DOHH2 (cell line): ENCODE measurements around the gene CLINT1.

Experiments
- H3F3A ChIP-seq: fragments of 200-600 bp; sonication (generic), shearing (Covaris generic); 2 replicates; pipeline ENCODE4 v1.6.0; 2016; ENCODE audit warnings: antibody characterized with exemption, mild to moderate bottlenecking; ENCODE audit not compliant: control insufficient read depth, insufficient read depth
- H3K27ac ChIP-seq: fragments of 200-600 bp; sonication (generic); 2 replicates; pipeline ENCODE4 v1.5.1; 2014; ENCODE audit warnings: low read depth, mild to moderate bottlenecking, low read length, moderate library complexity
- H3K27me3 ChIP-seq: fragments of 200-600 bp; sonication (generic); 2 replicates; pipeline ENCODE4 v1.6.1; 2014; ENCODE audit warnings: mild to moderate bottlenecking, low read length, mixed read lengths; ENCODE audit not compliant: control insufficient read depth
- H3K36me3 ChIP-seq: fragments of 200-600 bp; sonication (generic); 2 replicates; pipeline ENCODE4 v1.6.1; 2014; ENCODE audit warnings: mild to moderate bottlenecking, low read length, moderate library complexity, mixed read lengths; ENCODE audit not compliant: control insufficient read depth
- H3K4me1 ChIP-seq: fragments of 200-600 bp; sonication (generic); 2 replicates; pipeline ENCODE4 v1.6.1; 2014; ENCODE audit warnings: mild to moderate bottlenecking, low read length, mixed read lengths; ENCODE audit not compliant: control insufficient read depth
- H3K4me2 ChIP-seq: fragments of 200-600 bp; sonication (generic); 2 replicates; pipeline ENCODE4 v1.6.0; 2014; ENCODE audit warnings: mild to moderate bottlenecking, low read length, moderate library complexity
- H3K4me3 ChIP-seq: fragments of 200-600 bp; sonication (generic); 2 replicates; pipeline ENCODE4 v1.5.1; 2014; ENCODE audit warnings: mild to moderate bottlenecking, low read length, mixed read lengths
- H3K79me2 ChIP-seq: fragments of 200-600 bp; sonication (generic); 2 replicates; pipeline ENCODE4 v1.6.1; 2014; ENCODE audit warnings: mild to moderate bottlenecking, low read length, mixed read lengths; ENCODE audit not compliant: control insufficient read depth
- H3K9me2 ChIP-seq: fragments of 200-600 bp; sonication (generic); replicated peaks from 2 replicates; pipeline ENCODE4 v1.6.1; 2014; ENCODE audit warnings: mild to moderate bottlenecking, low read length, mixed read lengths; ENCODE audit not compliant: control insufficient read depth
- H3K9me3 ChIP-seq: fragments of 200-600 bp; sonication (generic); 2 replicates; pipeline ENCODE4 v1.6.1; 2014; ENCODE audit warnings: antibody characterized with exemption, low read length, mixed read lengths; ENCODE audit not compliant: control insufficient read depth, insufficient read depth
- H4K20me1 ChIP-seq: fragments of 200-600 bp; sonication (generic); 2 replicates; pipeline ENCODE4 v1.6.0; 2014; ENCODE audit warnings: low read depth, mild to moderate bottlenecking, antibody characterized with exemption, low read length, moderate library complexity; ENCODE audit not compliant: control insufficient read depth, insufficient read depth
- CTCF ChIP-seq: fragments of 200-600 bp; sonication (generic); IDR thresholded peaks from one replicate; pipeline ENCODE4 v1.5.1; 2014; ENCODE audit warnings: antibody characterized with exemption, mild to moderate bottlenecking, low read depth, low read length; ENCODE audit not compliant: poor library complexity, severe bottlenecking
- EZH2phosphoT487 ChIP-seq: fragments of 200-600 bp; sonication (generic); IDR thresholded peaks from 2 replicates; pipeline ENCODE4 v1.6.1; 2017; ENCODE audit warnings: borderline replicate concordance, mild to moderate bottlenecking, antibody characterized with exemption, low read length, moderate library complexity, mixed read lengths

The CLINT1 gene

GRCh38 chr5:157893611-157894010, 34.7 kb upstream of the CLINT1 start:
- Histone ChIP-seq H3K4me2 (no peak overlapping the region), H3K36me3 (no peaks in the 10 kb centered on the region), H4K20me1 (no peaks in the 10 kb centered on the region), H3K27me3 (no peaks in the 10 kb centered on the region), H3F3A (no peaks in the 10 kb centered on the region), H3K27ac (no peak overlapping the region), H3K4me3 (no peak overlapping the region), H3K9me3 (no peaks in the 10 kb centered on the region), H3K79me2 (no peaks in the 10 kb centered on the region), H3K9me2 (no peaks in the 10 kb centered on the region), H3K4me1 (peaks cover 6% of the 10 kb centered on the region; the same call in 1 of the 2 replicates)
- TF ChIP-seq CTCF, result no peak
- TF ChIP-seq EZH2phosphoT487, result no peak

GRCh38 chr5:157892974-157893373, 34.0 kb upstream of the CLINT1 start:
- Histone ChIP-seq H3K9me3 (no peaks in the 10 kb centered on the region), H3K4me1 (peaks cover 6% of the 10 kb centered on the region; the same call in 1 of the 2 replicates), H4K20me1 (no peaks in the 10 kb centered on the region), H3K4me2 (no peak overlapping the region), H3K36me3 (no peaks in the 10 kb centered on the region), H3K27ac (no peak overlapping the region), H3F3A (no peaks in the 10 kb centered on the region), H3K4me3 (no peak overlapping the region), H3K79me2 (no peaks in the 10 kb centered on the region), H3K27me3 (no peaks in the 10 kb centered on the region), H3K9me2 (no peaks in the 10 kb centered on the region)
- TF ChIP-seq CTCF, result no peak
- no peak for TF ChIP-seq EZH2phosphoT487

- Histone ChIP-seq H3F3A (no peaks in the 10 kb centered on the region), H3K9me3 (peaks cover 3% of the 10 kb centered on the region; the same call in 1 of the 2 replicates), H3K36me3 (no peaks in the 10 kb centered on the region), H3K9me2 (no peaks in the 10 kb centered on the region), H3K4me1 (peaks cover 6% of the 10 kb centered on the region; the same call in 1 of the 2 replicates), H4K20me1 (no peaks in the 10 kb centered on the region), H3K4me3 (no peak overlapping the region), H3K4me2 (no peak overlapping the region), H3K27ac (no peak overlapping the region), H3K79me2 (no peaks in the 10 kb centered on the region), H3K27me3 (no peaks in the 10 kb centered on the region)
- TF ChIP-seq EZH2phosphoT487, result no peak
- no peak for TF ChIP-seq CTCF
Observed at GRCh38 chr5:157890836-157891597, 32.1 kb upstream of the CLINT1 start.
